Measurements from ENCODE around the gene NHSL2.

Gene NHSL2

GRCh38 chrX:72133851-72134546, 223.4 kb downstream of the NHSL2 start:
- H3K4me1 ChIP-seq (ENCODE audit: insufficient read depth, low read length), result no peaks in the 10 kb centered on the region
- H2AFZ ChIP-seq (ENCODE audit: low read depth, low read length), result no peak overlapping the region
- ATAC-seq (ENCODE audit: insufficient read depth, low read depth), result no peak
- H3K79me2 ChIP-seq (ENCODE audit: insufficient read depth, low read length), result no peaks in the 10 kb centered on the region
- no peaks in the 10 kb centered on the region for H3K27me3 ChIP-seq (ENCODE audit: insufficient read depth, low read length, poor library complexity)
- no peak for DNase-seq
- no peaks in the 10 kb centered on the region for H4K20me1 ChIP-seq (ENCODE audit: insufficient read depth, low read length)
- no peaks in the 10 kb centered on the region for H3K9me3 ChIP-seq (ENCODE audit: insufficient read depth, low read length, severe bottlenecking)
- no peak overlapping the region for H3K9ac ChIP-seq (ENCODE audit: low read depth, low read length)
- TF ChIP-seq EZH2 (IDR thresholded peaks at IDR 0.05; ENCODE audit: borderline replicate concordance, low read depth, low read length, severe bottlenecking), result no peak
- no peak for TF ChIP-seq CTCF (IDR thresholded peaks at IDR 0.05; ENCODE audit: borderline replicate concordance, extremely low read depth, low read length, poor library complexity, severe bottlenecking)
- H3K27ac ChIP-seq (ENCODE audit: low read length), result no peak overlapping the region
- no peaks in the 10 kb centered on the region for H3K36me3 ChIP-seq (ENCODE audit: insufficient read depth, low read length)
- H3K4me3 ChIP-seq (ENCODE audit: low read depth in 1 of 2, low read length in 2 of 2), result no peak overlapping the region
- H3K4me2 ChIP-seq (ENCODE audit: insufficient read depth, low read length), result no peak overlapping the region

GRCh38 chrX:72137846-72138495, 227.3 kb downstream of the NHSL2 start:
- DNase-seq, result no peak
- Histone ChIP-seq H3K9me3 (ENCODE audit: insufficient read depth, low read length, severe bottlenecking) (no peaks in the 10 kb centered on the region), H3K4me2 (ENCODE audit: insufficient read depth, low read length) (no peak overlapping the region), H3K4me1 (ENCODE audit: insufficient read depth, low read length) (no peaks in the 10 kb centered on the region), H2AFZ (ENCODE audit: low read depth, low read length) (no peak overlapping the region), H4K20me1 (ENCODE audit: insufficient read depth, low read length) (no peaks in the 10 kb centered on the region), H3K27me3 (ENCODE audit: insufficient read depth, low read length, poor library complexity) (no peaks in the 10 kb centered on the region), H3K27ac (ENCODE audit: low read length) (no peak overlapping the region), H3K79me2 (ENCODE audit: insufficient read depth, low read length) (no peaks in the 10 kb centered on the region), H3K4me3 (ENCODE audit: low read depth in 1 of 2, low read length in 2 of 2) (no peak overlapping the region), H3K36me3 (ENCODE audit: insufficient read depth, low read length) (no peaks in the 10 kb centered on the region), H3K9ac (ENCODE audit: low read depth, low read length) (no peak overlapping the region)
- no peak for ATAC-seq (ENCODE audit: insufficient read depth, low read depth)
- no peak for TF ChIP-seq CTCF (IDR thresholded peaks at IDR 0.05; ENCODE audit: borderline replicate concordance, extremely low read depth, low read length, poor library complexity, severe bottlenecking)
- no peak for TF ChIP-seq EZH2 (IDR thresholded peaks at IDR 0.05; ENCODE audit: borderline replicate concordance, low read depth, low read length, severe bottlenecking)

- H3K4me1 ChIP-seq (ENCODE audit: insufficient read depth, low read length), result no peaks in the 10 kb centered on the region
- no peaks in the 10 kb centered on the region for H4K20me1 ChIP-seq (ENCODE audit: insufficient read depth, low read length)
- TF ChIP-seq CTCF (IDR thresholded peaks at IDR 0.05; ENCODE audit: borderline replicate concordance, extremely low read depth, low read length, poor library complexity, severe bottlenecking) (no peak), EZH2 (IDR thresholded peaks at IDR 0.05; ENCODE audit: borderline replicate concordance, low read depth, low read length, severe bottlenecking) (no peak)
- ATAC-seq (ENCODE audit: insufficient read depth, low read depth), result no peak
- H3K4me2 ChIP-seq (ENCODE audit: insufficient read depth, low read length), result no peak overlapping the region
- H3K36me3 ChIP-seq (ENCODE audit: insufficient read depth, low read length), result no peaks in the 10 kb centered on the region
- no peaks in the 10 kb centered on the region for H3K27me3 ChIP-seq (ENCODE audit: insufficient read depth, low read length, poor library complexity)
- H3K9ac ChIP-seq (ENCODE audit: low read depth, low read length), result no peak overlapping the region
- H2AFZ ChIP-seq (ENCODE audit: low read depth, low read length), result no peak overlapping the region
- no peak overlapping the region for H3K4me3 ChIP-seq (ENCODE audit: low read depth in 1 of 2, low read length in 2 of 2)
- H3K79me2 ChIP-seq (ENCODE audit: insufficient read depth, low read length), result no peaks in the 10 kb centered on the region
- no peaks in the 10 kb centered on the region for H3K9me3 ChIP-seq (ENCODE audit: insufficient read depth, low read length, severe bottlenecking)
- no peak for DNase-seq
- no peak overlapping the region for H3K27ac ChIP-seq (ENCODE audit: low read length)
Measured at GRCh38 chrX:72139538-72139937, 228.9 kb downstream of the NHSL2 start.

All from DND-41 (cell line).